ENCODE results near the gene MUC22.

The MUC22 gene

DNA sequence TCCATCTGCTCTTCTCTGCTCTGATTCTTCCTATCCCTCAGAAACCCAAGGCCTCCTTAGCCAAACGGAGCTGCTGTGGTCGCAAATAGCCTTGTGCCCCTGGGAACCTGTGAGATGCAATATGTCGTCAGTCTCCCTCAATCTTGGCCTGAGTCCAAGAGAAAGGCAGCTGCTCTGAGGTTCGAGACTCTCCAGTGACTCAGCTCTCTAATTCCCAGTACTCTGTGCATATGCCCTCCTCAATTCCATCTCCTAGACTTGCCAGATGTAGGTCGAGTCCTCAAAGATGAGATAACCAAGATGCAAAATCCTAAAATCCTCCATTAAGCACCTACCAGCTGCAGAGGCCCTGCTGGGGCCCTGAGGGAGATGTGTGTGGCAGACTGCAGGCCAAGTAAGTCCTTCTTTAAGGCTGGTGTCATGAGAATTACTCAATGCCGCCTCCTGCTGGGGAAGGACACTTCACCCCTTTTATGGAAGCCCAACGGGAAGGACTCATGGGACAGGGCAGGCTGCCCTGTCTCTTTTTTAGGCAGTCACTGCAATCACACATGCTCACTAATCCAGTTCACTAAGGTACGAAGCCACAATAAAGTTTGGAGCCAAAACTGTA is 73.6 kb downstream of the MUC22 start:
- no peak for DNase-seq

All from kidney glomerular epithelial cell (primary cell).